NCI-H2107 (cell line): ENCODE data around the gene DSCAML1.
A peak's percentile ranks its signal among the peaks of the same experiment; 100 is the strongest.

Source experiments
- DNase-seq: peaks from one replicate; lab custom pipeline; 2025; lab: John Stamatoyannopoulos, UW

DSCAML1 gene

GRCh38 chr11:117614728-117615127, 182.3 kb downstream of the DSCAML1 start:
- DNase-seq, result no peak

GRCh38 chr11:117613521-117613920, 183.5 kb downstream of the DSCAML1 start:
- DNase-seq, result no peak

- DNase-seq, result no peak
These were observed 184.8 kb downstream of the DSCAML1 start for GRCh38 chr11:117612177-117612576.

- DNase-seq, result peak; percentile 28
These were observed 186.1 kb downstream of the DSCAML1 start for GRCh38 chr11:117610901-117611300.

- DNase-seq, result no peak
These were observed 187.0 kb downstream of the DSCAML1 start for GRCh38 chr11:117610045-117610444.

GRCh38 chr11:117607449-117607848, 189.6 kb downstream of the DSCAML1 start:
- no peak for DNase-seq

- DNase-seq, result no peak
These were observed 190.2 kb downstream of the DSCAML1 start for GRCh38 chr11:117606790-117607189.

GRCh38 chr11:117606211-117606610, 190.8 kb downstream of the DSCAML1 start:
- DNase-seq, result no peak

GRCh38 chr11:117605331-117605730, 191.7 kb downstream of the DSCAML1 start:
- DNase-seq, result no peak

GRCh38 chr11:117604336-117604995, 192.6 kb downstream of the DSCAML1 start:
- no peak for DNase-seq

- DNase-seq, result no peak
These were observed 193.1 kb downstream of the DSCAML1 start for GRCh38 chr11:117603932-117604331.

- no peak for DNase-seq
These were observed 195.9 kb downstream of the DSCAML1 start for GRCh38 chr11:117601006-117601708.

GRCh38 chr11:117600234-117600783, 196.7 kb downstream of the DSCAML1 start:
- peak; percentile 69 for DNase-seq

GRCh38 chr11:117597071-117597470, 199.9 kb downstream of the DSCAML1 start:
- DNase-seq, result no peak

- DNase-seq, result no peak
These were observed 201.6 kb downstream of the DSCAML1 start for GRCh38 chr11:117595440-117595839.

- DNase-seq, result no peak
These were observed 202.3 kb downstream of the DSCAML1 start for GRCh38 chr11:117594721-117595120.

- DNase-seq, result no peak
These were observed 204.0 kb downstream of the DSCAML1 start for GRCh38 chr11:117593065-117593464.

GRCh38 chr11:117591316-117592039, 205.5 kb downstream of the DSCAML1 start:
- no peak for DNase-seq

GRCh38 chr11:117589063-117589462, 208.0 kb downstream of the DSCAML1 start:
- no peak for DNase-seq

GRCh38 chr11:117588166-117588810, 208.7 kb downstream of the DSCAML1 start:
- DNase-seq, result no peak

- DNase-seq, result no peak
These were observed 209.6 kb downstream of the DSCAML1 start for GRCh38 chr11:117587416-117587815.

GRCh38 chr11:117586392-117586791, 210.6 kb downstream of the DSCAML1 start:
- no peak for DNase-seq
